ENCODE measurements around the gene KCNMA1. TPM values are rescaled to one million over a fixed set of nuclear protein-coding genes. Genes with fewer than 3 reads are reported as not detected.

Gene KCNMA1
- total and polyA plus RNA-seq, 9 of the 15 experiments (the other 6 are each of a cell fraction or from before 2014, with no cell fraction given), result 0.01 to 0.95 (median 0.15) TPM; not detected in 4

DNA sequence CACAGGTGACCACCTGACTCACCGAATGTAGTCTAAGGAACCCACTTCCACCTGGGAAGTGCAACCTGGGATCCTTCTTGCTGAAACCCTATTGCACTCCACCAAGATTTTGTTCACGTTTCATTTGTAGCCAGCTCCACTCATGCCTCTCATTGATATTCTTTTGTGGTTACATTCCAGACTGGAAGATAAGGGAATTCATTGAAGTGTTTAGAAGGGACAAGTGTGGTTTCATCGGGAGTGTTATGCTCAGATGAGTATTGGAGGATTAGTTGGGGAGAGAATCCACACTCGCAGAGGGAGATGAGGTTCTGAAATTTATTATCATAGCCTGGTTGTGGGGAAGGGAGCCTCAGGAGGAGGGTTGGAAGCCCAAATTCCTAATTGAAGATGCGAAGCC is 320.4 kb downstream of the KCNMA1 start (continued):
- TF ChIP-seq, protein P1, sequence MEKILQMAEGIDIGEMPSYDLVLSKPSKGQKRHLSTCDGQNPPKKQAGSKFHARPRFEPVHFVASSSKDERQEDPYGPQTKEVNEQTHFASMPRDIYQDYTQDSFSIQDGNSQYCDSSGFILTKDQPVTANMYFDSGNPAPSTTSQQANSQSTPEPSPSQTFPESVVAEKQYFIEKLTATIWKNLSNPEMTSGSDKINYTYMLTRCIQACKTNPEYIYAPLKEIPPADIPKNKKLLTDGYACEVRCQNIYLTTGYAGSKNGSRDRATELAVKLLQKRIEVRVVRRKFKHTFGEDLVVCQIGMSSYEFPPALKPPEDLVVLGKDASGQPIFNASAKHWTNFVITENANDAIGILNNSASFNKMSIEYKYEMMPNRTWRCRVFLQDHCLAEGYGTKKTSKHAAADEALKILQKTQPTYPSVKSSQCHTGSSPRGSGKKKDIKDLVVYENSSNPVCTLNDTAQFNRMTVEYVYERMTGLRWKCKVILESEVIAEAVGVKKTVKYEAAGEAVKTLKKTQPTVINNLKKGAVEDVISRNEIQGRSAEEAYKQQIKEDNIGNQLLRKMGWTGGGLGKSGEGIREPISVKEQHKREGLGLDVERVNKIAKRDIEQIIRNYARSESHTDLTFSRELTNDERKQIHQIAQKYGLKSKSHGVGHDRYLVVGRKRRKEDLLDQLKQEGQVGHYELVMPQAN (IDR thresholded peaks at IDR 0.05; ENCODE audit: borderline replicate concordance), result no peak
- TF ChIP-seq TEAD1 (CRISPR knock-in tag; IDR thresholded peaks at IDR 0.05), result no peak
- no peak for TF ChIP-seq HSF4 (CRISPR knock-in tag; IDR thresholded peaks at IDR 0.05; ENCODE audit: borderline replicate concordance)
- TF ChIP-seq ZNF778 (CRISPR knock-in tag; IDR thresholded peaks at IDR 0.05), result no peak

DNA sequence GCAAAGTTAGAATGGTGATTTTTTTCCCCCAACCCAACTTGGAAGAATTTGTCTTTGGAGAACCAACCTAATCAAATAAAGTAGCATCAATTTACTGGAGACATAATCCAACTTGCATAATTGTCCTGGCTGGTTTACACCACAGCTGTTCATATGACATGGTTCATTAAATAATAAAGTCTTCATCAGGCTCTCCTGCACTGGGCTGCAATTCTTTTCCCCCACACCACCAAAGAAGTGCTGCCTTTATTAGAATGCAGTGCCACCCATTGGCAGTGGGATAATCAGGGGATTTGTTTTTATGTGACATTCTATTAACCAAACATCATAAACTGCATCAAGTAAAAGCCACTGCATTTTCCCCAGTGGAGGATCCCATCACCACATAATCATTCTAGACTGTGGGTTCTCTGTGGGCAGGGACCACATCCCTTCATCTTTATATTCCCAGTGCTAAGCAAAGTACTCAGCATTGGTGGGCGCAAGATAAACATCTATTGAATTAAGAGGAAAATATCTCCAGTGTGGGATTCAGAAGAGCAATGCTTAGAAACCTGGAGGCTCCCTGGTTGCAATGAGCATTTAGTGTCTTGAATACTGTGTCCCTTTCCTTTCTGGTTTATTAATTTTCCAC is 322.0 kb downstream of the KCNMA1 start:
- CTCF ChIA-PET (ENCODE audit: low intra/inter-chr PET ratio), result no interaction called here
- H3K9ac ChIP-seq (ENCODE audit: insufficient read depth in 1 of 2, low read depth in 2 of 2, low read length in 2 of 2), result no peak overlapping the region
- in situ Hi-C loops (cut with MboI), result no loop called here
- no peaks in the 10 kb centered on the region for H3K79me2 ChIP-seq (ENCODE audit: control insufficient read depth, insufficient read depth, low read length)
- no peaks in the 10 kb centered on the region for H3K4me1 ChIP-seq (replicated peaks in 1 of 2; ENCODE audit: control insufficient read depth in 2 of 2, insufficient read depth in 2 of 2, low read length in 2 of 2)
- ATAC-seq (no peak), FAIRE-seq (no peak), DNase-seq (ENCODE audit: extremely low read depth in 1 of 4, low spot score in 3 of 4) (no peak)
- H3K9me3 ChIP-seq (replicated peaks; ENCODE audit: control insufficient read depth, insufficient read depth, low read depth, low read length), result no peaks in the 10 kb centered on the region
- no peak overlapping the region for H3K4me3 ChIP-seq
- H3K27ac ChIP-seq (ENCODE audit: extremely low read depth, low read depth, low read length), result no peak overlapping the region
- H3K4me2 ChIP-seq (ENCODE audit: insufficient read depth, low read length), result no peak overlapping the region
- no peaks in the 10 kb centered on the region; the same call in 1 of the 2 replicates for H4K20me1 ChIP-seq (replicated peaks; ENCODE audit: control insufficient read depth, insufficient read depth, low read length)
- no TSS peak for BruUV-seq (replicated peaks)
- WGBS (ENCODE audit: insufficient coverage, low coverage, missing lambda C conversion rate), result 0% methylated on average over 1 of the region's 1 CpG
- no peaks in the 10 kb centered on the region for H3K36me3 ChIP-seq (ENCODE audit: control insufficient read depth, insufficient read depth, low read length)
- TF ChIP-seq, protein P2, sequence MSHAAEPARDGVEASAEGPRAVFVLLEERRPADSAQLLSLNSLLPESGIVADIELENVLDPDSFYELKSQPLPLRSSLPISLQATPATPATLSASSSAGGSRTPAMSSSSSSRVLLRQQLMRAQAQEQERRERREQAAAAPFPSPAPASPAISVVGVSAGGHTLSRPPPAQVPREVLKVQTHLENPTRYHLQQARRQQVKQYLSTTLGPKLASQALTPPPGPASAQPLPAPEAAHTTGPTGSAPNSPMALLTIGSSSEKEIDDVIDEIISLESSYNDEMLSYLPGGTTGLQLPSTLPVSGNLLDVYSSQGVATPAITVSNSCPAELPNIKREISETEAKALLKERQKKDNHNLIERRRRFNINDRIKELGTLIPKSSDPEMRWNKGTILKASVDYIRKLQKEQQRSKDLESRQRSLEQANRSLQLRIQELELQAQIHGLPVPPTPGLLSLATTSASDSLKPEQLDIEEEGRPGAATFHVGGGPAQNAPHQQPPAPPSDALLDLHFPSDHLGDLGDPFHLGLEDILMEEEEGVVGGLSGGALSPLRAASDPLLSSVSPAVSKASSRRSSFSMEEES (CRISPR knock-in tag; IDR thresholded peaks at IDR 0.05), result no peak
- TF ChIP-seq MEF2D (tag; conservative IDR thresholded peaks at IDR 0.05; ENCODE audit: low read depth), result no peak
- TF ChIP-seq ZNF316 (IDR thresholded peaks at IDR 0.05), result no peak
- intact Hi-C loops (cut with micrococcal nuclease), result no loop called here
- H3K9me1 ChIP-seq (ENCODE audit: control insufficient read depth, insufficient read depth, low read length), result no peaks in the 10 kb centered on the region
- POLR2A ChIA-PET, result no interaction called here
- peaks cover 2 to 7% of the 10 kb centered on the region in 2 experiments; a peak in 1 of 5 replicates for H3K27me3 ChIP-seq (ENCODE audit: control insufficient read depth in 2 of 2, insufficient read depth in 2 of 2, low read length in 2 of 2)
- no peak overlapping the region for H2AFZ ChIP-seq (ENCODE audit: low read depth, low read length)
